SU-DHL-6 (cell line): ENCODE results near the gene KCNJ15.

ENCODE experiments used
- CTCF ChIP-seq: fragments of 200-600 bp; sonication (generic); IDR thresholded peaks from one replicate; pipeline ENCODE4 v1.5.1; 2017; ENCODE audit warnings: antibody characterized with exemption, mild to moderate bottlenecking, low read length, moderate library complexity; ENCODE audit not compliant: insufficient read depth, poor library complexity, severe bottlenecking
- EZH2phosphoT487 ChIP-seq: fragments of 200-600 bp; sonication (generic), shearing (Covaris generic); conservative IDR thresholded peaks from 2 replicates; pipeline ENCODE4 v1.6.1; 2018; ENCODE audit warnings: mild to moderate bottlenecking, antibody characterized with exemption, low read length, moderate library complexity, mixed read lengths

GRCh38 chr21:38298832-38299231 lies 42.0 kb downstream of the KCNJ15 start:
- TF ChIP-seq EZH2phosphoT487 (no peak), CTCF (no peak)
